Keratinocyte (primary cell): ENCODE data around the gene TIMD4. TPM values are rescaled to one million over a fixed set of nuclear protein-coding genes. Genes with fewer than 3 reads are reported as not detected.

ENCODE experiments used
- DNase-seq: peaks from one replicate; pipeline ENCODE4 v3.0.0-alpha.2; 2011; ENCODE audit warnings: low read depth, missing footprints, low spot score
- FAIRE-seq: peaks from 2 replicates; lab custom pipeline; 2011; peaks lifted over from hg19 to GRCh38; lab: Jason Lieb, UNC
- H2AFZ ChIP-seq: 2 replicates; pipeline ENCODE4 v1.6.0; 2012; ENCODE audit warnings: low read length, control low read depth, inconsistent platforms; ENCODE audit not compliant: control insufficient read depth
- H3K27ac ChIP-seq: 2 replicates; pipeline ENCODE4 v1.5.1; 2011; ENCODE audit warnings: low read length; ENCODE audit not compliant: control insufficient read depth, insufficient read depth
- H3K27me3 ChIP-seq: 3 replicates; pipeline ENCODE4 v1.6.0; 2011; ENCODE audit warnings: low read length; ENCODE audit not compliant: control insufficient read depth, insufficient read depth; ENCODE audit errors: extremely low read depth
- H3K36me3 ChIP-seq, 2 experiments: 2 replicates in 1 of 2; 3 replicates in 1 of 2; pipeline ENCODE4 v1.5.1; 2011; ENCODE audit warnings: low read length in 2 of 2, mild to moderate bottlenecking in 1 of 2; ENCODE audit not compliant: control insufficient read depth in 2 of 2, insufficient read depth in 2 of 2; ENCODE audit errors: extremely low read depth in 1 of 2
- H3K4me1 ChIP-seq: 3 replicates; pipeline ENCODE4 v1.5.1; 2011; ENCODE audit warnings: low read length; ENCODE audit not compliant: control insufficient read depth, insufficient read depth; ENCODE audit errors: extremely low read depth
- H3K4me2 ChIP-seq: 3 replicates; pipeline ENCODE4 v1.6.0; 2011; ENCODE audit warnings: low read depth, low read length; ENCODE audit not compliant: control insufficient read depth, insufficient read depth; ENCODE audit errors: extremely low read depth
- H3K4me3 ChIP-seq, 3 experiments: fragments of 200-600 bp in 1 of 3; sonication (generic) in 1 of 3; 2 replicates in 2 of 3; 3 replicates in 1 of 3; pipeline ENCODE4 v1.5.1; 2011 to 2016; ENCODE audit warnings: low read length in 3 of 3, mild to moderate bottlenecking in 3 of 3, control low read depth in 2 of 3, inconsistent platforms in 1 of 3, low read depth in 1 of 3, mixed read lengths in 1 of 3, mixed run types in 1 of 3, moderate library complexity in 1 of 3; ENCODE audit not compliant: control insufficient read depth in 2 of 3, insufficient read depth in 2 of 3; ENCODE audit errors: extremely low read depth in 1 of 3
- H3K79me2 ChIP-seq: 2 replicates; pipeline ENCODE4 v1.6.0; 2012; ENCODE audit warnings: low read length; ENCODE audit not compliant: control insufficient read depth, insufficient read depth
- H3K9ac ChIP-seq: 3 replicates; pipeline ENCODE4 v1.6.0; 2011; ENCODE audit warnings: low read length; ENCODE audit not compliant: control insufficient read depth, insufficient read depth; ENCODE audit errors: extremely low read depth
- H3K9me1 ChIP-seq: 3 replicates; pipeline ENCODE4 v1.6.0; 2011; ENCODE audit warnings: low read length; ENCODE audit not compliant: control insufficient read depth, insufficient read depth; ENCODE audit errors: extremely low read depth
- H3K9me3 ChIP-seq: 2 replicates; pipeline ENCODE4 v1.5.1; 2012; ENCODE audit warnings: low read depth, low read length; ENCODE audit not compliant: control insufficient read depth
- H4K20me1 ChIP-seq: 3 replicates; pipeline ENCODE4 v1.6.0; 2011; ENCODE audit warnings: low read length; ENCODE audit not compliant: control insufficient read depth, insufficient read depth; ENCODE audit errors: extremely low read depth
- EZH2 ChIP-seq: IDR thresholded peaks from one replicate; pipeline ENCODE4 v1.6.1; 2012; ENCODE audit warnings: inconsistent platforms, mild to moderate bottlenecking, low read length, moderate library complexity
- dilution Hi-C: fragments of 300-500 bp; cut with MboI; formaldehyde crosslinking; loops from one replicate; pipeline ENCODE4 v1.7.0; 2020; ENCODE audit warnings: low sequenced_read_pairs; ENCODE audit not compliant: extremely low pct_ligation_motif_present
- polyA plus RNA-seq, 5 experiments: library from polyadenylated mRNA; depleted of rRNA in 3 of 5; stranded (reverse) in 3 of 5; stranded (forward) in 1 of 5; unstranded in 1 of 5; fragments of >200 nt; gene quantifications; 1 replicate in 1 of 5; 2 replicates in 3 of 5; 3 replicates in 1 of 5; pipeline versions ENCODE4 v1.2.1 to v1.2.3, GENCODE V29; 2011 to 2012; ENCODE audit warnings: missing spikeins in 2 of 5, low read depth in 1 of 5, low replicate concordance in 1 of 5
- TF ChIP-seq, protein P1 (sequence below), 3 experiments: IDR thresholded peaks in 1 of 3; conservative IDR thresholded peaks in 1 of 3; optimal IDR thresholded peaks in 1 of 3; 2 replicates in 2 of 3; 3 replicates in 1 of 3; pipeline versions ENCODE3 to v1.5.1; 2011; ENCODE audit warnings: low read length in 3 of 3, mild to moderate bottlenecking in 3 of 3, moderate library complexity in 2 of 3, control low read depth in 1 of 3, inconsistent platforms in 1 of 3; ENCODE audit not compliant: insufficient read depth in 2 of 3; ENCODE audit errors: extremely low read depth in 1 of 3

Gene TIMD4
- polyA plus RNA-seq, 1 donor (not counting 4 experiments of a cell fraction or from before 2014, with no cell fraction given): not detected

DNA sequence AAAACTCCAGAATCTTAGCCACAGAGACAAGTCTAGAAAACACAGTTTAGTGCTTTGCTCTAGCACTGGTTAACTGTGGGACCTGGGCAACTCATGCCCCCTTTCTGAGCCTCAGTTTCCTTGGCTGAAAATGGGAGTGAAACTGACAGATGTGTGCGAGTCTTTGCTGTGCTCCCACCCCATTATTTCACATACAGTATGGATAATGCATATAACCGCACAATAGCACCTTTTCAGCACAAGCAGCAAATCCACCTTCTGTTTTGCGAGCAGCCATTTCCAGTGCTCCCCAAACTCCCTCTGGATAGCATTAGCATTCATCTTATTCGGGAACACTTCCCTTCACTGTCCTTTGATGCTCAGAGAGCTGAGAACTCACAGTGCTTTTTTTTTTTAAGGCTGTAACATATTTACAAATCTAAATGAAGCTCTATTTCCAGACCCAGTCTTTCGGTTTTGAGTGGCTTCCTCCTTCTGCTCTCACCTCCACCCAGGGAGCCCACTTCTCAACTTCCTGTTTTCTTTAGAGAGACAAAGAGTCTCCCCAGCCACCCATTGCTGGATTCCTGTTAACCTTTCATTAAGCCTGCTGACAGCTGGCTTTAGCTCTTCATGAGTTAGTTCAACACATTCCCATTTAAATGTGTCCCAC, 49.2 kb downstream of the TIMD4 start:
- Histone ChIP-seq H3K4me1 (no peaks in the 10 kb centered on the region), H3K27ac (no peak overlapping the region), H4K20me1 (no peaks in the 10 kb centered on the region), H2AFZ (no peak overlapping the region), H3K9ac (no peak overlapping the region), H3K27me3 (no peaks in the 10 kb centered on the region), H3K4me2 (no peak overlapping the region), H3K9me1 (no peaks in the 10 kb centered on the region), H3K79me2 (no peaks in the 10 kb centered on the region), H3K4me3 (no peak overlapping the region), H3K9me3 (peaks cover 2% of the 10 kb centered on the region), H3K36me3 (no peaks in the 10 kb centered on the region)
- FAIRE-seq (no peak), DNase-seq (no peak)
- dilution Hi-C loops: no loop called here
- TF ChIP-seq, protein P1, sequence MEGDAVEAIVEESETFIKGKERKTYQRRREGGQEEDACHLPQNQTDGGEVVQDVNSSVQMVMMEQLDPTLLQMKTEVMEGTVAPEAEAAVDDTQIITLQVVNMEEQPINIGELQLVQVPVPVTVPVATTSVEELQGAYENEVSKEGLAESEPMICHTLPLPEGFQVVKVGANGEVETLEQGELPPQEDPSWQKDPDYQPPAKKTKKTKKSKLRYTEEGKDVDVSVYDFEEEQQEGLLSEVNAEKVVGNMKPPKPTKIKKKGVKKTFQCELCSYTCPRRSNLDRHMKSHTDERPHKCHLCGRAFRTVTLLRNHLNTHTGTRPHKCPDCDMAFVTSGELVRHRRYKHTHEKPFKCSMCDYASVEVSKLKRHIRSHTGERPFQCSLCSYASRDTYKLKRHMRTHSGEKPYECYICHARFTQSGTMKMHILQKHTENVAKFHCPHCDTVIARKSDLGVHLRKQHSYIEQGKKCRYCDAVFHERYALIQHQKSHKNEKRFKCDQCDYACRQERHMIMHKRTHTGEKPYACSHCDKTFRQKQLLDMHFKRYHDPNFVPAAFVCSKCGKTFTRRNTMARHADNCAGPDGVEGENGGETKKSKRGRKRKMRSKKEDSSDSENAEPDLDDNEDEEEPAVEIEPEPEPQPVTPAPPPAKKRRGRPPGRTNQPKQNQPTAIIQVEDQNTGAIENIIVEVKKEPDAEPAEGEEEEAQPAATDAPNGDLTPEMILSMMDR (optimal IDR thresholded peaks at IDR 0.05 in 1 of 3, IDR thresholded peaks at IDR 0.05 in 1 of 3, conservative IDR thresholded peaks at IDR 0.05 in 1 of 3; ENCODE audit: extremely low read depth in 1 of 3, insufficient read depth in 2 of 3, low read length in 3 of 3): no peak

- Histone ChIP-seq H3K4me3 (no peak overlapping the region), H3K4me1 (no peaks in the 10 kb centered on the region), H4K20me1 (no peaks in the 10 kb centered on the region), H3K9ac (no peak overlapping the region), H3K9me3 (peaks cover 2% of the 10 kb centered on the region), H3K27me3 (no peaks in the 10 kb centered on the region), H3K4me2 (no peak overlapping the region), H3K9me1 (no peaks in the 10 kb centered on the region), H2AFZ (no peak overlapping the region), H3K79me2 (no peaks in the 10 kb centered on the region), H3K27ac (no peak overlapping the region), H3K36me3 (no peaks in the 10 kb centered on the region)
- DNase-seq: no peak
- TF ChIP-seq EZH2: no peak
- TF ChIP-seq, protein P1 (optimal IDR thresholded peaks at IDR 0.05 in 1 of 3, IDR thresholded peaks at IDR 0.05 in 1 of 3, conservative IDR thresholded peaks at IDR 0.05 in 1 of 3; ENCODE audit: extremely low read depth in 1 of 3, insufficient read depth in 2 of 3, low read length in 3 of 3): no peak
- FAIRE-seq: no peak
- dilution Hi-C loops: no loop called here
Observed at GRCh38 chr5:156913355-156913718, 49.7 kb downstream of the TIMD4 start.
